Activated CD4-positive, alpha-beta T cell treated with anti-CD3 and anti-CD28 coated beads, Interleukin-2, amount 10 ng/mL, durations not matched to agents 7 days and 5 days (primary cell): ENCODE results near the gene HDAC4. TPM values are rescaled to one million over a fixed set of nuclear protein-coding genes. Genes with fewer than 3 reads are reported as not detected.

Experiments used
- CTCF ChIA-PET: fragments of 350-600 bp; sonication (Branson Sonifier 250); formaldehyde crosslinking; loops from one replicate; lab custom pipeline; 2021; ENCODE audit warnings: antibody characterized with exemption; lab: Charles Lee
- POLR2A ChIA-PET: fragments of 350-600 bp; sonication (Branson Sonifier 250); formaldehyde crosslinking; loops from one replicate; lab custom pipeline; 2021; ENCODE audit warnings: antibody characterized with exemption; lab: Charles Lee
- DNase-seq: peaks from one replicate; pipeline ENCODE4 v3.0.0-alpha.2; 2020
- H3K27ac Mint-ChIP-seq: one replicate; pipeline ENCODE4 v1.8.0; 2021; ENCODE audit warnings: mild to moderate bottlenecking, moderate library complexity, mixed read lengths
- H3K27me3 Mint-ChIP-seq: one replicate; pipeline ENCODE4 v1.8.0; 2021; ENCODE audit warnings: mixed read lengths
- H3K36me3 Mint-ChIP-seq: one replicate; pipeline ENCODE4 v1.8.0; 2021; ENCODE audit warnings: low read depth, mixed read lengths
- H3K4me1 Mint-ChIP-seq: one replicate; pipeline ENCODE4 v1.8.0; 2021; ENCODE audit warnings: mixed read lengths
- H3K4me3 Mint-ChIP-seq: one replicate; pipeline ENCODE4 v1.8.0; 2021; ENCODE audit warnings: mild to moderate bottlenecking, moderate library complexity, mixed read lengths
- H3K9me3 Mint-ChIP-seq: one replicate; pipeline ENCODE4 v1.8.0; 2021; ENCODE audit warnings: mixed read lengths
- total RNA-seq, 2 experiments: library from RNA; stranded (reverse); gene quantifications; one replicate each; pipeline ENCODE4 v1.2.3, GENCODE V29; 2021

The HDAC4 gene
- total RNA-seq, 2 experiments from 2014 or later, result 57.1 to 68.4 TPM

- peaks cover 50% of the 10 kb centered on the region for H3K36me3 Mint-ChIP-seq
- H3K27ac Mint-ChIP-seq, result no peak overlapping the region
- ChIA-PET POLR2A (no interaction called here), CTCF (interaction anchor here (0.7 to 1.5 kb wide), 3 partner anchors 25 to 248 kb away, joined by 3 to 4 read pairs (median 4); no protein-coding TSS in a partner anchor)
- H3K4me3 Mint-ChIP-seq, result no peak overlapping the region
- no peaks in the 10 kb centered on the region for H3K4me1 Mint-ChIP-seq
- no peak for DNase-seq
- H3K9me3 Mint-ChIP-seq, result peaks cover 18% of the 10 kb centered on the region
- H3K27me3 Mint-ChIP-seq, result no peaks in the 10 kb centered on the region
Measured at GRCh38 chr2:239354132-239354790, 46.6 kb downstream of the HDAC4 start.

DNA sequence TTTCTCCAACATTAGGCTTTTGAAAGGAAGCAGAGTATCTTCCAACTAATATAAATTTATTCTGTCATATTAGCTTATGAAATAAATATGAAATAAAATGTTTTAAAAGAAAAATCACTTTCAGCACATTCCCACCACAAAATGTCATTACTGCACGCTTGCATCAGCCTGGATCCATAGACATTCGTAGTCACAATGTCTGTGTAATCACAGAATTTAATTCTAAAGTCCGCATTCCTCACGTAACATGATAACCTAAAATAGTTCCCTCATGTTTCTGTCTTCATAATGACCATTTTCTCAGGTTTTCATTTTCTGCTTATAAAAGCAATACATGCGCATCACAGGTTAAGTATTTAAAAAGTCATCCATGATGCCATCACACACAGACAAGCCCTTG, 47.1 kb downstream of the HDAC4 start:
- Mint-ChIP-seq H3K27ac (no peak overlapping the region), H3K4me3 (no peak overlapping the region), H3K9me3 (peaks cover 18% of the 10 kb centered on the region), H3K27me3 (no peaks in the 10 kb centered on the region), H3K36me3 (peaks cover 54% of the 10 kb centered on the region), H3K4me1 (no peaks in the 10 kb centered on the region)
- CTCF ChIA-PET, result interaction anchor here (0.7 to 1.5 kb wide), 4 partner anchors 16 to 247 kb away, joined by 3 to 4 read pairs (median 4); no protein-coding TSS in a partner anchor
- DNase-seq, result no peak
- POLR2A ChIA-PET, result no interaction called here

DNA sequence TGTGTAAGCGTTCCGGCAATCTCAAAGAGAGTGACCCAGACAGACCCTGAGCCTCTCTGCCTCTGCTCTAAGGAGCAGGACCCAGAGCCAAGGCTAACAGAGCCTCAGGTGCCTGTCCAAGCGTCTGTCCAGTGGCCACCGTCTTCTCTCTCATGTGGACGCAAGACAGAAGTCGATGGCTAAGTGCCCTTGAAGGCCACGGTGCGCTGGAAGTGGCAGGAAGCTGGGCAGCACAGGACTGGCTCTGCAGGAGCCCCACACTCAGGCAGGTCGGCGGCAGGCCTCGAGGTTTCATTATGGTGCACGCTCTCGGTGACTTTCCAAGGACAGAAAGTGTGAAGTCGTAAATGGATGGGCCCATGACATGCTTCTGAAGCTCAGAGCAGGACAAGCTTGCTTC, 49.1 kb downstream of the HDAC4 start:
- ChIA-PET CTCF (no interaction called here), POLR2A (no interaction called here)
- DNase-seq, result no peak
- H3K27ac Mint-ChIP-seq, result no peak overlapping the region
- H3K36me3 Mint-ChIP-seq, result peaks cover 41% of the 10 kb centered on the region
- no peaks in the 10 kb centered on the region for H3K27me3 Mint-ChIP-seq
- H3K4me3 Mint-ChIP-seq, result no peak overlapping the region
- peaks cover 18% of the 10 kb centered on the region for H3K9me3 Mint-ChIP-seq
- no peaks in the 10 kb centered on the region for H3K4me1 Mint-ChIP-seq

GRCh38 chr2:239349453-239350135, 51.2 kb downstream of the HDAC4 start:
- CTCF ChIA-PET, result interaction anchor here (0.7 to 1.5 kb wide), 3 partner anchors 18 to 28 kb away, joined by 3 to 4 read pairs (median 3); no protein-coding TSS in a partner anchor
- no peak for DNase-seq
- no peaks in the 10 kb centered on the region for H3K4me1 Mint-ChIP-seq
- peaks cover 29% of the 10 kb centered on the region for H3K36me3 Mint-ChIP-seq
- no peak overlapping the region for H3K27ac Mint-ChIP-seq
- H3K4me3 Mint-ChIP-seq, result no peak overlapping the region
- peaks cover 6% of the 10 kb centered on the region for H3K9me3 Mint-ChIP-seq
- H3K27me3 Mint-ChIP-seq, result no peaks in the 10 kb centered on the region
- POLR2A ChIA-PET, result no interaction called here

GRCh38 chr2:239348563-239349452, 52.0 kb downstream of the HDAC4 start:
- Mint-ChIP-seq H3K4me1 (no peaks in the 10 kb centered on the region), H3K4me3 (no peak overlapping the region), H3K27me3 (no peaks in the 10 kb centered on the region), H3K9me3 (peaks cover under 1% of the 10 kb centered on the region), H3K36me3 (peaks cover 28% of the 10 kb centered on the region), H3K27ac (no peak overlapping the region)
- DNase-seq, result no peak
- ChIA-PET CTCF (no interaction called here), POLR2A (no interaction called here)

DNA sequence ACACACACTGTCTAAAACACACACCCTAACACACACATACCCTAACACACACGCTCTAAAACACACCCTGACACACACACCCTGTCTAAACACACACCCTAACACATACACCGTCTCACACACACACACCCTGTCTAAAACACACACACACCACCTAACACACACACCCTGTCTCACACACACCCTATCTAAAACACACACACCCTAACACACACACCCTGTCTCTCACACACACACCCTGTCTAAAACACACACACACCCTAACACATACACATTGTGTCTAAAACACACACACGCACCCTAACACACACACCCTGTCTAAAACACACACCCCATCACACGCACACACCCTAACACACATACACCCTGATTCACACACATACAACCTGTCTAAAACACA, 54.1 kb downstream of the HDAC4 start:
- Mint-ChIP-seq H3K9me3 (no peaks in the 10 kb centered on the region), H3K36me3 (peaks cover 25% of the 10 kb centered on the region), H3K27me3 (no peaks in the 10 kb centered on the region), H3K4me1 (no peaks in the 10 kb centered on the region), H3K4me3 (no peak overlapping the region), H3K27ac (no peak overlapping the region)
- POLR2A ChIA-PET, result no interaction called here
- CTCF ChIA-PET, result no interaction called here
- DNase-seq, result no peak

GRCh38 chr2:239345251-239345650, 55.6 kb downstream of the HDAC4 start:
- Mint-ChIP-seq H3K4me1 (peaks cover 10% of the 10 kb centered on the region), H3K4me3 (no peak overlapping the region), H3K27me3 (no peaks in the 10 kb centered on the region), H3K36me3 (peaks cover 28% of the 10 kb centered on the region), H3K9me3 (no peaks in the 10 kb centered on the region), H3K27ac (no peak overlapping the region)
- no peak for DNase-seq
- POLR2A ChIA-PET, result no interaction called here
- CTCF ChIA-PET, result interaction anchor here (0.6 to 2.6 kb wide), 4 partner anchors 14 to 46 kb away, joined by 3 to 10 read pairs (median 3); no protein-coding TSS in a partner anchor

GRCh38 chr2:239344857-239345216, 56.0 kb downstream of the HDAC4 start:
- no peak for DNase-seq
- Mint-ChIP-seq H3K36me3 (peaks cover 28% of the 10 kb centered on the region), H3K27ac (no peak overlapping the region), H3K4me1 (peaks cover 14% of the 10 kb centered on the region), H3K9me3 (no peaks in the 10 kb centered on the region), H3K27me3 (no peaks in the 10 kb centered on the region), H3K4me3 (no peak overlapping the region)
- CTCF ChIA-PET, result interaction anchor here (1.0 to 2.6 kb wide), 3 partner anchors 13 to 23 kb away, joined by 3 to 10 read pairs (median 3); no protein-coding TSS in a partner anchor
- POLR2A ChIA-PET, result no interaction called here

DNA sequence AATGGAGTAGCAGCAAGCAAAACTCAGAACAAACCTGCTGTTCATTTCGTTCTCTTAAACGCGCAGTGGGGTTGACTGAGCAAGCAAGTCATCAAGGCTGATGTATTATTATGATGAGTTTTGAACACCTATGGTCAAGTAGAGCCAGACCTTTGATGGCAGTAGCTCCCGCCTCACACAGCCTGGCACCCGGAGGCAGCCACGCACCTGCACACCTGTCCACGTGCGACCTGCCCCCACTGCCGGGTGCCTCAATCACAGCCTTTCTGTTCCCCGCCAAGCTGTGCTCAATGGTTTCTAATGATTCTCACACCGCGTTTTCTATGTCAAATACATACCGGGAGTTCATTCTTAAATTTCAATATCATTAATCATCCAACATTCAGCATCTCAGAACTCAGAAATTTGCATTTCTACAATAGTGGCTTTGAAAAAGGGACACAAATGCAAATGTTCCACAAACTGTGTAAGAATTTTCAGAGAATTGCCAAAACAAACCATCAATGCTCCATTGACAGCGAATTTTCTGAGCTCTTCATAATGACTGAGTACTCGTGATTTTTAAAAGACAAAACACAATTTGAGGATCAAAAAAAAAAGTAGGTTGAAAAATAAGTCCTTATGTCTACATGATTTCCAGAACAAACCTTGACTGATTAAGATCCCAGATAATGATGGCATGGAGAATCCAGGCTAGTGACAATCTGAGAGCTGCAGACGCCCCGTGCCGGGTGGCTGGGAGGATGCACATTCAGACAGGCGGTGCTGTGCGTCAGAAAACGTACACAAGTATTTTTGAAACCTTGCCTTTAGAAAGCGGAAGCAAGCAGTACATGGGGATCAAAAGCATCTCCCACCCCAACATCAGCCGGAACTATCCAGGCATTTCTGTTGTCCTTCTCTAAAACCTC, 56.6 kb downstream of the HDAC4 start:
- H3K4me3 Mint-ChIP-seq, result no peak overlapping the region
- H3K4me1 Mint-ChIP-seq, result peaks cover 20% of the 10 kb centered on the region
- no peak for DNase-seq
- no peak overlapping the region for H3K27ac Mint-ChIP-seq
- peaks cover 27% of the 10 kb centered on the region for H3K36me3 Mint-ChIP-seq
- no peaks in the 10 kb centered on the region for H3K9me3 Mint-ChIP-seq
- H3K27me3 Mint-ChIP-seq, result no peaks in the 10 kb centered on the region
- ChIA-PET POLR2A (no interaction called here), CTCF (interaction anchor here (0.6 to 2.6 kb wide), 3 partner anchors 9 to 16 kb away, joined by 3 to 10 read pairs (median 4); no protein-coding TSS in a partner anchor)

DNA sequence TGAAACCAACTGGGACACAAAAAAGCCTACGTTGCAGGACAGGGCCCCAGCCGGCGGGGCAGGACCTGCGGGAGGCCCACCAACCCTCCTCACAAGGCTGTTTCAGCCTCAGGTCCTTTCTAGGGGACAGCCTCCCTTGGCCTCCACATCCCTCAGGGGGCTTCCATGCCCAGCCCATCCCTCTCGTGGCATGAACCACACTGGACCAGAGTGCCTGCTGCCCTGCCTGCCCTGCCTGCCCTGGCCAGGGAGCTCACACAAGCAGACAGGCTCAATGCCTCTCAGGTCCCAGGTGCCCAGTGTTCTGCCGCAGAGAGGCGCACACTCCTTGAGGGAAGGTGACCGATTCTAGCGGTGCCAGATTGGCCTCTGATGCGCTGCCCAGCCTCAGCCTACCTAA, 57.4 kb downstream of the HDAC4 start:
- no peak overlapping the region for H3K27ac Mint-ChIP-seq
- ChIA-PET CTCF (interaction anchor here (0.6 to 2.6 kb wide), 2 partner anchors 8 to 15 kb away, joined by 4 to 10 read pairs; no protein-coding TSS in a partner anchor), POLR2A (no interaction called here)
- no peaks in the 10 kb centered on the region for H3K27me3 Mint-ChIP-seq
- H3K36me3 Mint-ChIP-seq, result peaks cover 24% of the 10 kb centered on the region
- H3K9me3 Mint-ChIP-seq, result no peaks in the 10 kb centered on the region
- H3K4me1 Mint-ChIP-seq, result peaks cover 28% of the 10 kb centered on the region
- DNase-seq, result no peak
- H3K4me3 Mint-ChIP-seq, result no peak overlapping the region

GRCh38 chr2:239341840-239342239, 59.0 kb downstream of the HDAC4 start:
- DNase-seq, result no peak
- peaks cover 35% of the 10 kb centered on the region for H3K36me3 Mint-ChIP-seq
- POLR2A ChIA-PET, result no interaction called here
- H3K27ac Mint-ChIP-seq, result no peak overlapping the region
- CTCF ChIA-PET, result no interaction called here
- H3K9me3 Mint-ChIP-seq, result no peaks in the 10 kb centered on the region
- no peak overlapping the region for H3K4me3 Mint-ChIP-seq
- no peaks in the 10 kb centered on the region for H3K27me3 Mint-ChIP-seq
- peaks cover 37% of the 10 kb centered on the region for H3K4me1 Mint-ChIP-seq
